Measurements from ENCODE around the gene GALR2. TPM values are rescaled to one million over a fixed set of nuclear protein-coding genes. Genes with fewer than 3 reads are reported as not detected.

Gene GALR2
- total RNA-seq, 4 donors from 2014 or later: not detected

DNA sequence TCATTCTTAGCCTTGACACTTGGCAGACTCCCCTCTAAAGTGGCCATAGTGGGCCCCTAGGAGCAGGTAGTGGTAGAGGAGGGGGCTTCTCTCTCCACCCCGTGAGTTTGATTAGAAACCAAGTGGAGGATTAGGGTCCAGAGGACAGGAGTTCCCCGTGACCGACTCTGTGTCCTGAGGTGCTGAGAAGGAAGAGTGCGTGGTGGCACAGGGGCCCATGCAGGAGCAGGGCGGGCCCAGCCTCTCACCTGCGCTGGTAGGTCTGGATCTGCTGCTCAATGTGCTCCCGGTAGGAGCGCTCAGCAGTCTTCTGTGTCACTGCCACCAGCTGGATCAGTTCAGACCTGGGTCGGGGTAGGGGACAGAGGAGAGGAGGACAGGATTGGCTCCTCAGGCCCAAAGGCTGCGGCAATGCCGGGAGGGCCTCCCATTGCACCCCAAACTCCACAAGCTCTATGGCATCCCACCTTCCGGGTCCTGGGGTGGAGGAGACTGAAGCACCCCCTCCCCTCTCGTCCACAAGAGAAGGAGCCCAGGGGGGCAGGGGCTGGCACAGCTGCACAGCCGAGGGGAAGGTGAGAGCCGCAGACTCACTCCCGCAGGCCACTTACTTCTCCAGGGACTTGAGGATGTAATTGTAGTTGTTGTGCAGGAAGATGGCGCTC lies 10.6 kb downstream of the GALR2 start:
- peaks cover 0 to 82% of the 10 kb centered on the region in 2 donors for H3K36me3 ChIP-seq

DNA sequence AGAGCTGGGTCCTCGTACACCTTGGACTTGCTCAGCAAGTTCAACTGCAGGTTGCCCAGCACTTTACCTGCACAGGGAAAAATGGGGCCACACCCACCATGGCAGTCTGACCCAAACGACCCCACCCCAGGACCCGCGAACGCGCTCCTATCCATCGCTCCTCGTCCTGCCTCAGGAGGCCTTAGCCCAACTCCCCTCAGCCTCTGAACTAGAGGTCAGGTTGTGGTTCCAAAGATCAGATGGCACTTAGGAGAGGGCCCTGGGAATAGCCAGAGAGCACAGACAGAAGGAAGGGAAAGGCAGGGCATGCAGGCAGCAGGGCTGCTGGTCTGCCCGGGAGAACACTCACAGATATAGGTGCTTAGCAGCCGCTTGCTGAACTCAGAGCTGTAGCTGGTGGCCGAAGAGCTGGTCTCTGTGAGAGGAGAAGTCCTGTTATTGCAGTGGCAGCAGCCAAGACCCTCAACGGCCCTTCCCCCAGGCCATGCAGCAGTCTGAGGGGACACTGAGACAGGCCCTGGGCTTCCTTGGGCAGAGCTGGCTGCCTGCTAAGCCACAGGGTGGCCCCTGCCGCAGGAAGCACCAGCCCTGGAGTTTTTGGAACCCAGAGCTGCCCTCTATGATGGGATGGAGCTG lies 11.3 kb downstream of the GALR2 start:
- Histone ChIP-seq H3K27me3 (no peaks in the 10 kb centered on the region), H3K9me3 (no peaks in the 10 kb centered on the region), H3K4me3 (no peak overlapping the region), H3K27ac (no peak overlapping the region), H3K4me1 (no peaks in the 10 kb centered on the region), H3K36me3 (peaks cover 0 to 89% of the 10 kb centered on the region in 2 donors)
- WGBS, 2 donors (ENCODE audit: low coverage in 1 of 2): 80% methylated on average over 3 of the region's 13 CpGs; no CpG with 5 or more reads in 1 of the 2 donors
- no peak for TF ChIP-seq EP300 (IDR thresholded peaks at IDR 0.05)
- TF ChIP-seq POLR2AphosphoS5 (IDR thresholded peaks at IDR 0.05): no peak
- TF ChIP-seq, protein P1, sequence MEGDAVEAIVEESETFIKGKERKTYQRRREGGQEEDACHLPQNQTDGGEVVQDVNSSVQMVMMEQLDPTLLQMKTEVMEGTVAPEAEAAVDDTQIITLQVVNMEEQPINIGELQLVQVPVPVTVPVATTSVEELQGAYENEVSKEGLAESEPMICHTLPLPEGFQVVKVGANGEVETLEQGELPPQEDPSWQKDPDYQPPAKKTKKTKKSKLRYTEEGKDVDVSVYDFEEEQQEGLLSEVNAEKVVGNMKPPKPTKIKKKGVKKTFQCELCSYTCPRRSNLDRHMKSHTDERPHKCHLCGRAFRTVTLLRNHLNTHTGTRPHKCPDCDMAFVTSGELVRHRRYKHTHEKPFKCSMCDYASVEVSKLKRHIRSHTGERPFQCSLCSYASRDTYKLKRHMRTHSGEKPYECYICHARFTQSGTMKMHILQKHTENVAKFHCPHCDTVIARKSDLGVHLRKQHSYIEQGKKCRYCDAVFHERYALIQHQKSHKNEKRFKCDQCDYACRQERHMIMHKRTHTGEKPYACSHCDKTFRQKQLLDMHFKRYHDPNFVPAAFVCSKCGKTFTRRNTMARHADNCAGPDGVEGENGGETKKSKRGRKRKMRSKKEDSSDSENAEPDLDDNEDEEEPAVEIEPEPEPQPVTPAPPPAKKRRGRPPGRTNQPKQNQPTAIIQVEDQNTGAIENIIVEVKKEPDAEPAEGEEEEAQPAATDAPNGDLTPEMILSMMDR (IDR thresholded peaks at IDR 0.05): no peak
- no peak for TF ChIP-seq POLR2A (IDR thresholded peaks at IDR 0.05)
- ATAC-seq: no peak

More for the DNA sequence above, 10.6 kb downstream of the GALR2 start:
- WGBS, 2 donors (ENCODE audit: low coverage in 1 of 2): 87 to 100% methylated on average over 1 to 3 of the region's 17 CpGs
- no peak overlapping the region for H3K27ac ChIP-seq
- H3K4me1 ChIP-seq: peaks cover 0 to 6% (median 0%) of the 10 kb centered on the region in 3 donors
- TF ChIP-seq, protein P1 (IDR thresholded peaks at IDR 0.05): no peak
- TF ChIP-seq EP300 (IDR thresholded peaks at IDR 0.05): no peak
- TF ChIP-seq POLR2A (IDR thresholded peaks at IDR 0.05): no peak
- TF ChIP-seq POLR2AphosphoS5 (IDR thresholded peaks at IDR 0.05): no peak
- no peak for ATAC-seq
- H3K4me3 ChIP-seq: no peak overlapping the region
- no peaks in the 10 kb centered on the region for H3K9me3 ChIP-seq
- H3K27me3 ChIP-seq: no peaks in the 10 kb centered on the region

DNA sequence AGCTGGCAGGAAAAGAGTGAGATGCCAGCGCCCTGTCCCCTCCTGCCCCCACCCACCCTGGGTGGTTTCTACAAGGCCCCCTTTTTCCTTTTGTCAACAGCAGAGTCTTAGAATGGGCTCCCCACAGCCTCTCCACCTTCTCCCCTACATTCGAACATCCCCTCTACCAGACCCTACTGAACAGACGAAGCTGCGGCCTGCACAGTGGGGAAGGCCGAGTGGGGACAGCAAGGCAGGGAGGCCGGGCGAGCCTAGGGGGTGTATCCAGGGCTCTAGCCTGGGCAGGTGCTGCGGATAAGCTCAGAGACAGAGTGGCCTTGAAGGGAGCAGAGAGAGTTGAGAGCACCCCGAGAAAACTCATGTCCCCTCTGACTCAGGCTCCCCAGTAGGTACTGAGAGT lies 11.8 kb downstream of the GALR2 start:
- H3K36me3 ChIP-seq: peaks cover 0 to 94% of the 10 kb centered on the region in 2 donors
- no peak for TF ChIP-seq EP300 (IDR thresholded peaks at IDR 0.05)
- TF ChIP-seq, protein P1 (IDR thresholded peaks at IDR 0.05): no peak
- no peak for TF ChIP-seq POLR2AphosphoS5 (IDR thresholded peaks at IDR 0.05)
- no peak for TF ChIP-seq POLR2A (IDR thresholded peaks at IDR 0.05)
- H3K9me3 ChIP-seq: no peaks in the 10 kb centered on the region
- no peak overlapping the region for H3K27ac ChIP-seq
- no peaks in the 10 kb centered on the region for H3K4me1 ChIP-seq
- H3K4me3 ChIP-seq: no peak overlapping the region
- ATAC-seq: no peak
- no CpG with 5 or more reads among the region's 9 CpGs for WGBS, 2 donors (ENCODE audit: low coverage in 1 of 2)
- no peaks in the 10 kb centered on the region for H3K27me3 ChIP-seq

DNA sequence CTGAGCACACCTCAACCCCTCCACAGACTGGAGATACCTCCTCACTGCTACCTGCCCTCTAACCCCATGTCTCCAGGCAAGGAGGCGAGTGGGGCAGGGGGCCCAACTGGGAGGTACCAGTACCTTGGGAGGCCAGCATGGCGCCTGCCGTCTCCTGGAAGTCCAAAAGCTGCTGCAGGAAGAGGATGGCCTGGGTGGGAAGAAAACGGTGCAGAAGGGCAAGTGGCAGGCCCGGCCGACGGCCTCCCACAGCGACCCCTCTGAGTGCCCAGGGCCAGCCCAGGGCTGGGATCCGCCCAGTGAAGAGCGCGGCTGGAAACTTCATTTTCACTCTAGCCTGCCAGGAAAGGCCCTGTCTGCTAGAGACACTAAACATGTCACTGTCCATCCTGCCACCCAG lies 12.9 kb downstream of the GALR2 start:
- Histone ChIP-seq H3K4me1 (no peaks in the 10 kb centered on the region), H3K9me3 (no peaks in the 10 kb centered on the region), H3K27ac (no peak overlapping the region), H3K36me3 (peaks cover 0 to 100% of the 10 kb centered on the region in 2 donors), H3K27me3 (no peaks in the 10 kb centered on the region), H3K4me3 (no peak overlapping the region)
- WGBS, 2 donors (ENCODE audit: low coverage in 1 of 2): no CpG with 5 or more reads among the region's 11 CpGs
- ATAC-seq: no peak
- TF ChIP-seq POLR2AphosphoS5 (IDR thresholded peaks at IDR 0.05) (no peak), EP300 (IDR thresholded peaks at IDR 0.05) (no peak), POLR2A (IDR thresholded peaks at IDR 0.05) (no peak)
- TF ChIP-seq, protein P1 (IDR thresholded peaks at IDR 0.05): no peak
